Astrocyte (in vitro differentiated cells and primary cell): ENCODE results near the gene KIF1A.

Source experiments
- CTCF ChIP-seq: IDR thresholded peaks from 2 replicates; pipeline ENCODE4 v1.5.1; 2011; ENCODE audit warnings: low read depth, mild to moderate bottlenecking, inconsistent platforms, low read length, moderate library complexity; ENCODE audit not compliant: insufficient read depth
- EZH2 ChIP-seq: IDR thresholded peaks from 2 replicates; pipeline ENCODE4 v1.6.1; 2012; ENCODE audit warnings: mild to moderate bottlenecking, low read length, inconsistent platforms; ENCODE audit not compliant: insufficient read depth

- TF ChIP-seq CTCF (no peak), EZH2 (no peak)
These were observed 133.6 kb downstream of the KIF1A start for GRCh38 chr2:240686460-240686859.
